H9 (cell line): Measurements from ENCODE around the gene EGLN1. TPM values are rescaled to one million over a fixed set of nuclear protein-coding genes. Genes with fewer than 3 reads are reported as not detected.
"Not testable (repeated sequence)": the region's sequence is repeated elsewhere in the genome, so short reads cannot be mapped to it uniquely, and the experiment has no call there.

ENCODE experiments used
- DNase-seq: peaks from one replicate; pipeline ENCODE4 v3.0.0-alpha.2; 2017
- H2AFZ ChIP-seq: one replicate; pipeline ENCODE4 v1.6.1; 2013; ENCODE audit warnings: mild to moderate bottlenecking, low read length, control low read depth, moderate library complexity
- H2AK5ac ChIP-seq: 2 replicates; pipeline ENCODE4 v1.6.1; 2013; ENCODE audit warnings: low read length, control low read depth, mixed read lengths; ENCODE audit not compliant: insufficient read length
- H2BK120ac ChIP-seq: one replicate; pipeline ENCODE4 v1.6.1; 2013; ENCODE audit warnings: low read depth, mild to moderate bottlenecking, low read length, control low read depth, inconsistent platforms; ENCODE audit not compliant: poor library complexity, severe bottlenecking
- H2BK12ac ChIP-seq: 2 replicates; pipeline ENCODE4 v1.6.1; 2013; ENCODE audit warnings: low read length, control low read depth, mixed read lengths, low read depth; ENCODE audit not compliant: insufficient read length
- H2BK15ac ChIP-seq: 2 replicates; pipeline ENCODE4 v1.6.1; 2013; ENCODE audit warnings: low read depth, low read length, control low read depth
- H2BK20ac ChIP-seq: one replicate; pipeline ENCODE4 v1.6.1; 2013; ENCODE audit warnings: low read depth, mild to moderate bottlenecking, low read length, control low read depth, inconsistent platforms; ENCODE audit not compliant: poor library complexity, severe bottlenecking
- H2BK5ac ChIP-seq: 2 replicates; pipeline ENCODE4 v1.6.1; 2013; ENCODE audit warnings: low read length, control low read depth, mixed read lengths; ENCODE audit not compliant: insufficient read length
- H3K14ac ChIP-seq: 2 replicates; pipeline ENCODE4 v1.6.1; 2013; ENCODE audit warnings: low read length, control low read depth; ENCODE audit not compliant: insufficient read depth
- H3K18ac ChIP-seq: 2 replicates; pipeline ENCODE4 v1.6.1; 2013; ENCODE audit warnings: low read depth, mild to moderate bottlenecking, mixed read lengths, low read length, control low read depth; ENCODE audit not compliant: insufficient read length
- H3K23ac ChIP-seq: 2 replicates; pipeline ENCODE4 v1.6.1; 2013; ENCODE audit warnings: low read length, control low read depth, mixed read lengths, low read depth; ENCODE audit not compliant: insufficient read length
- H3K23me2 ChIP-seq: 2 replicates; pipeline ENCODE4 v1.6.1; 2013; ENCODE audit warnings: low read depth, mild to moderate bottlenecking, mixed read lengths, low read length, control low read depth; ENCODE audit not compliant: insufficient read length, poor library complexity, severe bottlenecking
- H3K27ac ChIP-seq: 2 replicates; pipeline ENCODE4 v1.5.1; 2013; ENCODE audit warnings: low read length, control low read depth, mixed read lengths, low read depth; ENCODE audit not compliant: insufficient read length
- H3K27me3 ChIP-seq: 2 replicates; pipeline ENCODE4 v1.6.1; 2013; ENCODE audit warnings: low read length, control low read depth, inconsistent platforms; ENCODE audit not compliant: insufficient read depth
- H3K4ac ChIP-seq: 2 replicates; pipeline ENCODE4 v1.6.1; 2013; ENCODE audit warnings: low read depth, mild to moderate bottlenecking, control low read depth, inconsistent platforms, low read length, moderate library complexity
- H3K4me1 ChIP-seq: 2 replicates; pipeline ENCODE4 v1.6.1; 2013; ENCODE audit warnings: low read length, control low read depth, inconsistent platforms; ENCODE audit not compliant: insufficient read depth
- H3K4me2 ChIP-seq: 2 replicates; pipeline ENCODE4 v1.6.1; 2013; ENCODE audit warnings: low read length, control low read depth, mixed read lengths; ENCODE audit not compliant: insufficient read length, insufficient read depth
- H3K56ac ChIP-seq: 2 replicates; pipeline ENCODE4 v1.6.1; 2013; ENCODE audit warnings: low read depth, mild to moderate bottlenecking, mixed read lengths, low read length, control low read depth; ENCODE audit not compliant: insufficient read length
- H3K79me1 ChIP-seq: 2 replicates; pipeline ENCODE4 v1.6.1; 2013; ENCODE audit warnings: low read depth, mild to moderate bottlenecking, moderate library complexity, low read length, control low read depth, inconsistent platforms; ENCODE audit not compliant: insufficient read depth, poor library complexity, severe bottlenecking
- H3K79me2 ChIP-seq: 2 replicates; pipeline ENCODE4 v1.6.1; 2013; ENCODE audit warnings: low read length, control low read depth, inconsistent platforms; ENCODE audit not compliant: insufficient read depth
- H3K9ac ChIP-seq: 2 replicates; pipeline ENCODE4 v1.6.1; 2013; ENCODE audit warnings: low read length, control low read depth, mixed read lengths; ENCODE audit not compliant: insufficient read length; ENCODE audit errors: extremely low read depth
- H3K9me3 ChIP-seq: one replicate; pipeline ENCODE4 v1.6.1; 2013; ENCODE audit warnings: low read depth, low read length, inconsistent platforms; ENCODE audit not compliant: control insufficient read depth
- H3T11ph ChIP-seq: one replicate; pipeline ENCODE4 v1.6.1; 2013; ENCODE audit warnings: mild to moderate bottlenecking, low read length, control low read depth, inconsistent platforms
- H4K20me1 ChIP-seq: one replicate; pipeline ENCODE4 v1.6.1; 2013; ENCODE audit not compliant: control insufficient read depth, insufficient read length, insufficient read depth
- H4K5ac ChIP-seq: 2 replicates; pipeline ENCODE4 v1.6.1; 2013; ENCODE audit warnings: low read depth, mild to moderate bottlenecking, mixed read lengths, low read length, control low read depth; ENCODE audit not compliant: insufficient read length
- H4K8ac ChIP-seq: replicated peaks from 2 replicates; pipeline ENCODE4 v1.6.1; 2013; ENCODE audit warnings: low read length, control low read depth, mixed read lengths, low read depth; ENCODE audit not compliant: insufficient read length
- H4K91ac ChIP-seq: 2 replicates; pipeline ENCODE4 v1.6.1; 2013; ENCODE audit warnings: low read depth, mild to moderate bottlenecking, moderate library complexity, mixed read lengths, low read length, control low read depth; ENCODE audit not compliant: insufficient read length
- H3K27ac Mint-ChIP-seq, 3 experiments: 2 replicates in 2 of 3; 3 replicates in 1 of 3; pipeline ENCODE4 v1.8.0; 2020 to 2021; ENCODE audit warnings: mixed read lengths in 3 of 3, mild to moderate bottlenecking in 1 of 3, moderate library complexity in 1 of 3
- H3K27me3 Mint-ChIP-seq: 2 replicates; pipeline ENCODE4 v1.8.0; 2021; ENCODE audit warnings: low read depth, mild to moderate bottlenecking, moderate library complexity, mixed read lengths
- H3K36me3 Mint-ChIP-seq, 3 experiments: 2 replicates in 2 of 3; 3 replicates in 1 of 3; pipeline ENCODE4 v1.8.0; 2020 to 2021; ENCODE audit warnings: low read depth in 3 of 3, mixed read lengths in 3 of 3; ENCODE audit not compliant: insufficient read depth in 1 of 3
- H3K4me1 Mint-ChIP-seq, 2 experiments: 2 replicates each; pipeline ENCODE4 v1.8.0; 2020; ENCODE audit warnings: mixed read lengths in 2 of 2
- H3K4me3 Mint-ChIP-seq, 2 experiments: 2 replicates in 1 of 2; 3 replicates in 1 of 2; pipeline ENCODE4 v1.8.0; 2020 to 2021; ENCODE audit warnings: mild to moderate bottlenecking in 2 of 2, mixed read lengths in 2 of 2, moderate library complexity in 1 of 2
- H3K9me3 Mint-ChIP-seq, 2 experiments: 2 replicates in 1 of 2; 3 replicates in 1 of 2; pipeline ENCODE4 v1.8.0; 2020; ENCODE audit warnings: mild to moderate bottlenecking in 2 of 2, mixed read lengths in 2 of 2, moderate library complexity in 1 of 2
- WGBS: extraction: QIAGEN DNeasy Blood & Tissue Kit; methylation state at CpG from one replicate; pipeline ENCODE4 v1.1.7; 2013; ENCODE audit warnings: missing lambda C conversion rate, low lambda C conversion rate, mixed read lengths; ENCODE audit not compliant: insufficient read length; ENCODE audit errors: extremely low coverage; 5-methylcytosine and 5-hydroxymethylcytosine counted together
- total RNA-seq: library from RNA; stranded (reverse); gene quantifications from 2 replicates; pipeline ENCODE4 v1.2.1, GENCODE V29; 2021

Gene EGLN1
- total RNA-seq, 1 experiment from 2014 or later, result 8.4 TPM

GRCh38 chr1:231457956-231458355, 35.9 kb upstream of the EGLN1 start:
- not testable (repeated sequence) for H3K27ac Mint-ChIP-seq, H3K4ac ChIP-seq, H3K18ac ChIP-seq, H3K4me1 ChIP-seq, H3K4me3 Mint-ChIP-seq, H3K79me2 ChIP-seq, H2BK5ac ChIP-seq, H3K9ac ChIP-seq, H2AFZ ChIP-seq, H4K20me1 ChIP-seq, H3K27me3 ChIP-seq, H2AK5ac ChIP-seq, H2BK12ac ChIP-seq, H3K27ac ChIP-seq, H3T11ph ChIP-seq, H2BK120ac ChIP-seq, H3K56ac ChIP-seq, H3K79me1 ChIP-seq, H3K14ac ChIP-seq, H3K9me3 ChIP-seq, H3K27me3 Mint-ChIP-seq, H3K23me2 ChIP-seq, H3K4me2 ChIP-seq, H2BK20ac ChIP-seq, H3K23ac ChIP-seq, H4K8ac ChIP-seq, H3K4me1 Mint-ChIP-seq, H4K91ac ChIP-seq, DNase-seq, H2BK15ac ChIP-seq, H4K5ac ChIP-seq
- peaks cover 2 to 17% (median 3%) of the 10 kb centered on the region in 3 experiments; a peak in 3 of 7 replicates for H3K36me3 Mint-ChIP-seq
- H3K9me3 Mint-ChIP-seq, result peaks cover 24 to 30% of the 10 kb centered on the region in 2 experiments

- not testable (repeated sequence) for H3K4ac ChIP-seq, H3K4me3 Mint-ChIP-seq, H3K18ac ChIP-seq, H3K23me2 ChIP-seq, H2AFZ ChIP-seq, H3K4me1 ChIP-seq, H2BK12ac ChIP-seq, H4K5ac ChIP-seq, H3K79me1 ChIP-seq, H3K27me3 ChIP-seq, H3K27ac Mint-ChIP-seq, H3K56ac ChIP-seq, H3K14ac ChIP-seq, H3K9ac ChIP-seq, H3K9me3 ChIP-seq, H3K23ac ChIP-seq, H4K91ac ChIP-seq, H2BK20ac ChIP-seq, H2BK120ac ChIP-seq, H3K79me2 ChIP-seq, H3K4me2 ChIP-seq, H3K27me3 Mint-ChIP-seq, H2AK5ac ChIP-seq, H3T11ph ChIP-seq, H3K4me1 Mint-ChIP-seq, H2BK15ac ChIP-seq, H3K27ac ChIP-seq, H4K8ac ChIP-seq, H2BK5ac ChIP-seq, DNase-seq, H4K20me1 ChIP-seq
- H3K9me3 Mint-ChIP-seq, result peaks cover 32 to 37% of the 10 kb centered on the region in 2 experiments
- H3K36me3 Mint-ChIP-seq, result peaks cover 2 to 18% (median 3%) of the 10 kb centered on the region in 3 experiments; a peak in 3 of 7 replicates
- no CpG with 5 or more reads among the region's 29 CpGs for WGBS
Measured at GRCh38 chr1:231454133-231454532, 32.0 kb upstream of the EGLN1 start.
